GM12865 (cell line): ENCODE results near the gene FOLR2.

Source experiments
- DNase-seq: peaks from one replicate; pipeline ENCODE4 v3.0.0; 2010; ENCODE audit warnings: low read depth
- H3K4me3 ChIP-seq: 2 replicates; pipeline ENCODE4 v1.5.1; 2011; ENCODE audit warnings: mild to moderate bottlenecking, low read depth, low read length, control low read depth
- CTCF ChIP-seq: IDR thresholded peaks from 2 replicates; pipeline ENCODE4 v1.5.1; 2011; ENCODE audit warnings: low read length, control low read depth, low read depth, inconsistent platforms; ENCODE audit not compliant: insufficient read depth; ENCODE audit errors: missing control alignments

Gene FOLR2

GRCh38 chr11:72244361-72245262 is 28.0 kb downstream of the FOLR2 start:
- H3K4me3 ChIP-seq = no peak overlapping the region
- TF ChIP-seq CTCF = no peak
- no peak for DNase-seq

DNA sequence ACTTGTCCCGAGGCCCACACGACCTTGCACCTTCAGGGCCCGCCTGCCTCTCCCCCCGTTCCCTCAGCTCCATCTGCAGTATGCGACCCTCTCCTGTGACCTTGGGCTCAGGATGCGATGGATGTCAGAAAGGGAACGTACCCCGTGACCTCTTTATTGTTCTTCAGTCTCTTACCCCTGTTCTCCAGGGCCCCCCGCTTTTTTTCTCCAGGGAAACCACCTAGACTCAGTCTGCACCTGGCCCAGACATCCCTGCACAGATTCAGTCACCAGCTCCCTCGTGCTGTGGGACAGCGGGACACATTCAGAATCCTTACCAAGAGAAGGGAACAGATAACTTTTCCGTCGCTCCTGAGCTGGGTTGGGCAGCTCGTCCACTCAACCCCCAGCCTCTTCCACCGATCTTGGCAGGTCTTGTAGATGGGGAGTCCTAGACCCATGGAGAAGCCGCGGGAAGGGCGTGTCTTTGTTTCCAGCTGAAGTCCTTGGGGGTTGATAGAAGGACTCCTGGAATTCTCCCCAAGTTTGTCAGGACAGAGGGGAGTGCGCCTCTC is 28.7 kb downstream of the FOLR2 start:
- no peak for DNase-seq
- TF ChIP-seq CTCF = no peak
- no peak overlapping the region for H3K4me3 ChIP-seq

DNA sequence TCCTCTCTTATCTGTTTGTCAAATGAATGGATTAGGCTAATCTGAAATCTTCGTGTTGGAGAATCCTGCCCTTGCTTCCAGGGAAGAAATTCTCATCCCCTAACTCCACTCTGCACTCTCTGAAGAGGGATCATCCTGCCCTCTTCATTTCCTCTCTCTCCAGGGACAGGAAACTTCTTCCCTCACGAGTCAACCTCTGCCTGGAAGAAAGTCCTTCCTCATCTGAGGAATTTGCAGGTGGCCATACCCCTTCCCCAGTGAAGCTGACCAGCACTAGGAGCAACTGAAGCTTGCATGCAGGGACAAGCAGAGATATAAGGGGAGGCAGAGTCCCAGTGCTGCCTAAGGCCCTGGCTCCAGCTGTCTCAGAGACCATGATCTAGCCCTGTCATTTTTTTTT is 31.0 kb downstream of the FOLR2 start:
- no peak for DNase-seq
- no peak overlapping the region for H3K4me3 ChIP-seq
- no peak for TF ChIP-seq CTCF

GRCh38 chr11:72249961-72250360 is 33.4 kb downstream of the FOLR2 start:
- DNase-seq = no peak
- TF ChIP-seq CTCF = no peak
- no peak overlapping the region for H3K4me3 ChIP-seq

DNA sequence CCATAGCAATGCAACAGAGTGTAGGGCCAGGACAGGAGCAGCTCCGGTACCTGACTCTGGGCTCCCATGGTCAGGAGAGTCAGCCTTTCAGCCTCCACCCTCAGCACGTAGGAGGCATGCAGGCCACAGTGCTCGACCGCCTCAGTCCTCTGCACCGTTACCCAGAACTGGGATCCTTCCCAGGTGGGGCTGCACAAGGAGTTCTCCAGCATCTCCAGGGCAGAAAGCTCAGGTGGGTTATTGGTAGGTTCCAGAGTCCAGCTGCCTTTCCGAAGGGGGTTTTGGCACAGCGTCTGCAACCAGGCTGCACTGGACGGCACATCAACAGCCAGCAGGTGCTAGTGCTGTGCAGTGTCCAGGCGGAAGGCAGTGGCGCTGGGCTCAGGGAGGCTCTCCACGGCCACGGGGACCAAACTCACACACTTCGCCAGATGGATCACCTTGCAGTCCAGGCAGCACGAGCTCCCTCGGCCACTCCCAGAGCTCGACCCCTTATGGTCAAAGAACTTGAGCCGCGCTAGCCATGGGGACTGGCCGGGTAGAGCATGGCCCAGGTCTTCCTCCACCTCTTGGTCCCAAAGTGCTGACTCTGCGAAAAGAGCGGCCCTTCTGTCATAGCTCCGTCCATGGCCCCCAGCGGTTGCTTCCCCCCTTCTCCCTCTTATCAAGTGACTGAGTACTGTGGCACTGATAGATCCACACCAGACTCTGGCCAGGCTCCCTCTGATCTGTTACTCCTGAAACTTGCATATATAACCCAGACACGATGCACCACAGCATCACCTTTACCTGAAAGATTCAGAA is 34.3 kb downstream of the FOLR2 start:
- no peak for DNase-seq
- TF ChIP-seq CTCF = no peak
- H3K4me3 ChIP-seq = no peak overlapping the region

GRCh38 chr11:72251614-72252013 is 35.0 kb downstream of the FOLR2 start:
- no peak for TF ChIP-seq CTCF
- H3K4me3 ChIP-seq = no peak overlapping the region
- DNase-seq = no peak
